Measurements from ENCODE around the gene SPINT1. TPM values are rescaled to one million over a fixed set of nuclear protein-coding genes. Genes with fewer than 3 reads are reported as not detected.
A peak's percentile ranks its signal among the peaks of the same experiment; 100 is the strongest.

SPINT1 gene
- total and polyA plus RNA-seq, 8 donors, result 39.3 to 123 (median 51.1) TPM

GRCh38 chr15:40906991-40907802, 63.3 kb downstream of the SPINT1 start:
- Histone ChIP-seq H3K27ac (peak overlapping the region; percentile 84 to 93 (median 90)), H3K36me3 (peaks cover 0 to 11% (median 8%) of the 10 kb centered on the region in 3 donors), H3K4me3 (peak overlapping the region in 3 of 4 donors; percentile 16 to 52 (median 40)), H3K27me3 (no peaks in the 10 kb centered on the region), H3K4me1 (peaks cover 6 to 19% (median 11%) of the 10 kb centered on the region in 3 donors), H3K9me3 (no peaks in the 10 kb centered on the region)
- intact Hi-C loops (cut with DNase I), result loop anchor here in 2 of 3 donors (5.0 to 10.0 kb wide), 3 partner anchors 108 to 418 kb away; no protein-coding TSS in a partner anchor
- ATAC-seq (peak in 2 of 4 donors; percentile 3 to 4), FAIRE-seq (no peak), DNase-seq (peak in 5 of 6 donors; percentile 36 to 78 (median 68))
- TF ChIP-seq CTCF (IDR thresholded peaks at IDR 0.05), result no peak
- 35 to 48% methylated on average over 20 to 22 of the region's 22 CpGs for WGBS, 2 donors

Other genes starting within 250 kb of the SPINT1 start
- gene KNL1, start 249.8 kb upstream of the SPINT1 start, total RNA-seq, result under 1 TPM; 0.04 to 0.90 (median 0.35) TPM
- gene KNL1, start 249.8 kb upstream of the SPINT1 start, polyA plus RNA-seq, result under 1 TPM; 0.02 to 0.11 TPM
- 1 to 10 TPM in 1 of 6 donors, under 1 TPM in 5; 0.19 to 1.3 (median 0.58) TPM for gene RAD51, start 148.9 kb upstream of the SPINT1 start, total RNA-seq
- under 1 TPM; 0.15 to 0.42 TPM for gene RAD51, start 148.9 kb upstream of the SPINT1 start, polyA plus RNA-seq
- 10 to 100 TPM; 16.6 to 21.2 (median 17.2) TPM for gene RMDN3, start 88.8 kb upstream of the SPINT1 start, total RNA-seq
- 10 to 100 TPM; 11.9 to 21.3 TPM for gene RMDN3, start 88.8 kb upstream of the SPINT1 start, polyA plus RNA-seq
- gene GCHFR, start 80.0 kb upstream of the SPINT1 start, total RNA-seq, result 10 to 100 TPM in 1 of 6 donors, 1 to 10 TPM in 5; 4.9 to 10.8 (median 7.4) TPM
- gene GCHFR, start 80.0 kb upstream of the SPINT1 start, polyA plus RNA-seq, result 10 to 100 TPM; 13.8 to 21.4 TPM
- gene C15orf62, start 74.1 kb upstream of the SPINT1 start, total RNA-seq, result under 1 TPM in 5 of 6 donors, not detected in 1; 0.06 to 0.23 (median 0.12) TPM
- gene C15orf62, start 74.1 kb upstream of the SPINT1 start, polyA plus RNA-seq, result under 1 TPM; 0.16 to 0.46 TPM
- gene ZFYVE19, start 37.0 kb upstream of the SPINT1 start, total RNA-seq, result 10 to 100 TPM in 2 of 6 donors, 1 to 10 TPM in 4; 7.4 to 14.4 (median 8.2) TPM
- 10 to 100 TPM; 19.0 to 27.3 TPM for gene ZFYVE19, start 37.0 kb upstream of the SPINT1 start, polyA plus RNA-seq
- gene DNAJC17, start 36.6 kb upstream of the SPINT1 start, total RNA-seq, result 10 to 100 TPM; 12.2 to 23.1 (median 14.8) TPM
- gene DNAJC17, start 36.6 kb upstream of the SPINT1 start, polyA plus RNA-seq, result 10 to 100 TPM; 54.9 to 57.6 TPM
- under 1 TPM in 2 of 6 donors, not detected in 4; 0.23 to 0.37 TPM for gene PPP1R14D, start 15.3 kb upstream of the SPINT1 start, total RNA-seq
- 1 to 10 TPM in 1 of 2 donors, under 1 TPM in 1; 0.72 to 2.6 TPM for gene PPP1R14D, start 15.3 kb upstream of the SPINT1 start, polyA plus RNA-seq
- gene RHOV, start 30.2 kb downstream of the SPINT1 start, total RNA-seq, result 10 to 100 TPM in 4 of 6 donors, 1 to 10 TPM in 2; 3.5 to 19.8 (median 10.9) TPM
- 10 to 100 TPM in 1 of 2 donors, 1 to 10 TPM in 1; 8.1 to 11.9 TPM for gene RHOV, start 30.2 kb downstream of the SPINT1 start, polyA plus RNA-seq
- gene VPS18, start 50.4 kb downstream of the SPINT1 start, total RNA-seq, result 10 to 100 TPM in 1 of 6 donors, 1 to 10 TPM in 5; 4.4 to 12.5 (median 6.5) TPM
- 1 to 10 TPM; 6.8 to 9.4 TPM for gene VPS18, start 50.4 kb downstream of the SPINT1 start, polyA plus RNA-seq
- gene DLL4, start 85.3 kb downstream of the SPINT1 start, total RNA-seq, result 1 to 10 TPM; 1.3 to 4.5 (median 1.9) TPM
- 1 to 10 TPM; 2.6 to 4.8 TPM for gene DLL4, start 85.3 kb downstream of the SPINT1 start, polyA plus RNA-seq
- 10 to 100 TPM in 1 of 6 donors, 1 to 10 TPM in 4, under 1 TPM in 1; 0.40 to 90.5 (median 2.2) TPM for gene CHAC1, start 109.4 kb downstream of the SPINT1 start, total RNA-seq
- gene CHAC1, start 109.4 kb downstream of the SPINT1 start, polyA plus RNA-seq, result 1 to 10 TPM; 2.5 to 6.1 TPM

Measured in pancreas (tissue), 10 donors.